ENCODE measurements around the gene SLC39A2. TPM values are rescaled to one million over a fixed set of nuclear protein-coding genes. Genes with fewer than 3 reads are reported as not detected.
"Not testable (repeated sequence)": the region's sequence is repeated elsewhere in the genome, so short reads cannot be mapped to it uniquely, and the experiment has no call there.

SLC39A2 gene
- total RNA-seq, 1 experiment from 2014 or later: 0.05 TPM

DNA sequence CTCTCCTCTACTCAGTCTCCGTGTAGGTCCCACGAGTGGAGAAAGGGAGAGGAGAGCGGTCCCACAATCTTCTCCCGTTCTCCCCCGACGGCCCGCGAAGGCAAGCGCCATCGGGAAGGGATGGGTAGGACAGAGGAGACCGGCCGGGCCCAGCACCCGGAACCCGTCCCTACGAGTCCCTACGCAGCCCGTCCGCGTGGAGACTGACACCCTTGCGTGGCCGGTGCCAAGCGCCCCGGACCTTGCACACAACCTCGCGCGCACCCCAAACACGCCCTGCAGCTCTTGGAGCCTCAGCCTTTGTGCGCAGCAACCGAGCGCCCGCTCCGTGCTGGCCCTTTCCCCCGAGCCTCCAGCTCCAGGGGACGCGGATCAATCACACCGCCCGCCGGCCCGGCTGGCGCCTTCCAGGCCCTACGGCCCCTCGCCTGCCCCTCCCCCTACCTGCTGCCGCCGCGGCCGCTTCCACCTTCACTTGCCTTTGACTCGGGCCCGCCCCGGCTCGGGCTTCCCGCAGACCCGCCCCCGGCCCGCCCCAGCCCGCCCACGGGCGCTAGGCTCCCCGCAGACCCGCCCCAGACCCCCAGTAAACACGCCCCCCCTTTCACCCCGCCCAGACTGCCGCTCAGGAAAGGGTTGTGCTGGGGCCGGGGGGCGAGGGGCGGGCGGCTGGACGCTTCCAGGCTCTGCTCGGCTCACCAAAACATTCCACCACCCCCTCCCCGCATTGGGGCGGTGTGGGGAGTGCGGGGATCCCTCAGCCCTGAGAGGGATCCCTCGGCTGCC is 25.7 kb downstream of the SLC39A2 start, which contains the start of gene NDRG2:
Gene NDRG2, minus strand, starts transcription at position 477 of the 786 bp plus-strand sequence. CDS start 1,746 bp downstream, outside the sequence.
- no peak for DNase-seq (ENCODE audit: low read depth)

GRCh38 chr14:21025371-21026273 is 26.5 kb downstream of the SLC39A2 start:
- DNase-seq (ENCODE audit: low read depth): no peak

DNA sequence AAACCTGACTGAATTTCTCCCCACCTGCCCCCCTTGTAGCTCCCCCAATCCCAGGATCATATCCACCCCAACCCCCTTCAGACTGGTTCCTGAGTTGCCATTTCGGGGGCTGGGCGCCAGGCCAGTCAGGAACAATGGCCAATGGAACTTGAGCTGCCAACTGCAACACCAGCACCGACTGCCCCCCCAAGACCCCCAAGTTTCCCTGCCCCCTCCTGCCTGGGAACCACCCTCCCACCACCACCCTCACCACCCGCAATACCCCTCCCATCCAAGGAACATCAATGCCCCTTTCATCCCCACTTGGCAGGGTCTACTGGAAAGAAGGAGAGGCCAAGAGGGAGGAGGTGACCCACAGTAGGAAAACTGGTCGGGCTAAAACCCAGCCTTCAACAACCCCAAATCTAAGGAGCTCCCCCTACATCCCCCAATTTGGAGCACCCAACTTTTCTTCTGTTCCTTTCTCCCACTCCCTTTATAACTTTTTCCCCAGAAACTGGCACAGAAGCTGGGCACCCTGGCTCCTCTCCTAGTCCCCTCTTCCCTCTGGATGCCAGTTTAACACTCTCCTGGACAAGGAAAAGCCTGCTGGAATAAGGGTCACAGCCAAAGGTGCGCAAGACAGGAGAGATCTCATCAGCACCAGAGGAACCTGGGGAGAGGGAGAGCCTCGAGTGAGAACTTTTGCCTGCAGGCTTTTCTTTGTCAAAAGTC is 27.3 kb downstream of the SLC39A2 start:
- no peak for DNase-seq (ENCODE audit: low read depth)

- DNase-seq (ENCODE audit: low read depth): no peak
Observed at GRCh38 chr14:21026988-21027315, 27.9 kb downstream of the SLC39A2 start.

DNA sequence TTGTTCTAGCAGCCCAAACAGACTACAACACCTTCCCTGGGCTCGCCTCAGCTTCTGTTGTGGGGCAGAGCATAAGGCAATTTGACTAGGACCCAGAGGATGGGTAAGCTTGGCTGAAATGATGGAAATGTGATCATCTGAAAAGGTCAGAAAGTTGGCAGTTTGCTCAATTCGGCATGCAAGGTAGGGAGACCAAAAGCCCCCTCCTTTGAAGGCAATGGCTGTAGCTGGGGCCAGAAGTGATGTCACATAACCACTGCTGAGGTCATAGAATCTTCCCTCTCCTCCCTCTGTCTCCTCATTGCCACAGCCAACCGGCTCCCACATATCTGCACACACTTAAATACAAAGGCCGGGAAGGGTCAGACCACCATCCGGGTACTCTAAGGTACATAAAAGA is 30.8 kb downstream of the SLC39A2 start, which contains the start of gene TPPP2:
Gene TPPP2, plus strand, starts transcription at position 301 of the 400 bp plus-strand sequence. CDS start 365 bp downstream, outside the sequence.
- DNase-seq (ENCODE audit: low read depth): no peak

GRCh38 chr14:21030531-21030930 is 31.4 kb downstream of the SLC39A2 start:
- no peak for DNase-seq (ENCODE audit: low read depth)

DNA sequence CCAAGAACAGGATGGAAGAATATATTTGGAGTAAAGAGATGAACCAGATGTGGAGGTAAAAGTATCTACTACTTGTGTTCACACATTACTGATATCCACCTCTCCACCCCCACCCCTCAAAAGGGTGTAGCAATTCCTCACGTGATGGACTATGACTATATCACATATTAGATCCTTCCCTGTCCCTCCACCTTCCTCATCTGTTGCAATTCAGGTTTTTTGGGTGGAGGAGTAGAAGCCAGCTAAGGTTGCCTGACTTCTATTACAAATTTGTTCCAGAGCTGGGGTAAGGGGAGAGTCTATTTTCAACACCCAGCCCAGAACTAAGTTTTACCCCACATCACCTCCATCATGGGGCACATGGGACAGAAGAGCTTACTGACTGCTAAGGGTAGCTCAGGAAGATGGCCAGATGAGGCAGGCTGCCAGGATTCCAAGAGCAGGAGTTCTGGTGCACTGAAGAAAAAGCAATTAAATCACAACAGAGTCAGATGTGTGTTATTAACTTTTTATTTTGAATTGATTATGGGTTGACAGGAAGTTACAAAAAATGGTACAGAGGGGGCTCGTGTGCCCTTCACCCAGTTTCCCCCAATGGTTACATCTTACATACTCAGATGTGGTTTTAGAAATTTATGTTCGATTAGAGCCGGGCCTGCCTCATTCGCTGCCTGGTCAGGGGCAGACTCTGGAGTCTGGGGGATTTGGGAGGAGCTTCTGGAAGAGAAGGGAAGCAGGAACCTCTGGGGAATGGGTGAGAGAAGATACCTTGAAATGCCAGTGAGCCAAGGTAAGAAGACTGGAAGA is 33.4 kb downstream of the SLC39A2 start:
- DNase-seq (ENCODE audit: low read depth): no peak

DNA sequence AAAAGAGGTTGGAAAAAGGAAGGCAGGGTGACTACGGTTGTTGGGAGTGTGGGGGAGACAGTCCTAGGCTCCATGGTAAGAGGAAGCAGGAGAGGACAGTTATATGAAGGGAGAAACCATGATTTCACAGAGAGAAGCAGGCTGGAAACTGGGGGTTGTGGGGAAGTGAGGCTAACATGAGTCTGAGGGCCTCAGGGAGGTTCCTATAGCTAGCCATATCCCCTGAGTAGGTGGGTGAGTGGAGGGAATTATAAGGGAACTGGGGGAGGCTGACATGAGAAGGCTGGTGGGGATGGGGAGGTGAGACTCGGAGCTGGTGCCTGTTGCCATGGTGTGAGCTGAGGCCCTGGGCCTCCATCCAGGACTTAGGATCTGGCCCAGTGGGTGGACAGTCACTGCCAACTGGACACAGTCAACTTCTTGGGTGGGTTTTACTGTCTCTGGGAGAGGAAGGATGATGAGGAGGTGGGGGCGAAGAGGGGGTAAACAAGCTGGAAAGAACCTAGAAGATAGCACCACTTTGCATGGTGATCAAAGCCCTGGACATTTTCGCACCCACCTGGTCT is 34.1 kb downstream of the SLC39A2 start:
- DNase-seq (ENCODE audit: low read depth): no peak

GRCh38 chr14:21034707-21035106 is 35.6 kb downstream of the SLC39A2 start, which contains the start of gene RNASE13:
TSS of gene RNASE13 (minus strand) at chr14:21034807. CDS start at chr14:21034288, 519 bp downstream.
- DNase-seq (ENCODE audit: low read depth): no peak

DNA sequence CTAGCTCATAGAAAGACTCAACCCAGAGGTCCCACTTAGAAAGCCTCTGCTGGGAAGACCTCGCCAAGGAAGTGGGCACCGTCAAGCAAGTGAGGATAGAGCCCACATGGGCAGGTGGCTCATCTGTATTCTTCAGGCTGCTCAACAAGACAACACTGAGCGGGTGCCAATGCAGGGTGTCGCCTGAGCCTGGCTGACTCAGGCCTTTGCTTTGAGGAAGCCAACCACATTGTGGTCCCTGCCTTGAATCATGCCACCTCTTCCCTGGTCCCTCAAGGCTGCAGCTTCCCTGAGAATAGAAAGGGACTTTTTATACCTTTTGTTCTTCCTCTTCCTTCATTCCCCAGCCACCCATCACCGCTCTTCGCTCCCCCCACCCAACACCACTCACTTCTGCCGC is 37.7 kb downstream of the SLC39A2 start:
- peak; percentile 50 for DNase-seq (ENCODE audit: low read depth)

DNA sequence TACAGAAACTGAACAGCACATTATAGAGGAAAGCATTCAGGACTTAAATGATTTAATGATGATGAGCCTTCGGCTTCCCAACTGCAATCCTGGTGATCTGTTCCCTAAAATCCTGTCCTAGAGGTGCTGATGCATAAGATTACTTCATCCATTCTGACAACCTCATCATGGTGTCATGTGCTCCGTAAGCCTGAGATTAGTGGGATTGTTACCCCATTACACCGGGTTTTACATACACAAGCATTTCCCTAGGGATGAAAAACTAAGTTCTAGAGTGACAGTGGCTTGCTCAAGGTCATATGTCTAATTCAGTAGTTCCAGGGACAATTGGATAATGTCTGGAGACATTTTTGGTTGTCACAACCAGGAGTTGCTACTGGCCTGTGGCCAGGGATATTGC is 38.1 kb downstream of the SLC39A2 start:
- no peak for DNase-seq (ENCODE audit: low read depth)

GRCh38 chr14:21038441-21039422 is 39.6 kb downstream of the SLC39A2 start:
- DNase-seq (ENCODE audit: low read depth): no peak

- peak; percentile 67 for DNase-seq (ENCODE audit: low read depth)
Observed at GRCh38 chr14:21039585-21040369, 40.7 kb downstream of the SLC39A2 start.

- DNase-seq (ENCODE audit: low read depth): no peak
Observed at GRCh38 chr14:21040370-21040925, 41.4 kb downstream of the SLC39A2 start.

- not testable (repeated sequence) for DNase-seq (ENCODE audit: low read depth)
Observed at GRCh38 chr14:21040941-21041340, 41.8 kb downstream of the SLC39A2 start.

DNA sequence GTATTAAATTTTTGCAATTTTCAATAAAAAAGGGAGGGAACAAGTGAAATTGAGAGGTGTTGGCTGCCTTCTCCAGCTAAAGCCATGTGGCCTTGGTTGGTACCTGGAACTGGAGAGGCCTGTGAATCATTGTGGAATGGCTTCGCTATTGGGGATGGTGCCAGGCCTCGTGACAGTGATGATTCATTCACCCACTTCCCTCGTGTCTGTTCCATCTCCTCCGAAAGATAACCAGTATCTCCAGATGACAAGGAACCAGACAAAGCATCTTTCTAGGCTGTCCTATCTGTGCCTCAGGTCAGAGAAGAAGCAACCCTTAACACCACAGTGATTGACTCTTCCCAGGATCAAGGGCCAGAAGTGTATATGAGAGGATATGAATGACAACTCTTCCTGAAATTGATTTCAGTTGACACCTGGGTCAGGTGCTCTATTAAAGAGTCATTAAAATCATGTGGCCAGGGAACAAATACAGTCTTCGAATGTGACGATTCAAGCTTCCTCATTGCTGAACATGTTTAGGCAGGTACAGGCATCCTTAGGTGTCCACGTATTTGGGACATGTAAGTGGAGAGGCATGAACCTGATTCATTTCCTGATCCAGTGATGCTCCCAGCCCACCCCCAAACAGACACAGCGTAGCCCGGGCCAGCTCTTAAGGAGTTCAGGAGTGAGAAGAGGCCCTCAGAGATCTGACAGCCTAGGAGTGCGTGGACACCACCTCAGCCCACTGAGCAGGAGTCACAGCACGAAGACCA is 42.8 kb downstream of the SLC39A2 start, which contains the start of gene RNASE7:
Gene RNASE7, plus strand, starts transcription at position 687 of the 758 bp plus-strand sequence. CDS start 631 bp downstream, outside the sequence.
- peak; percentile 74 for DNase-seq (ENCODE audit: low read depth)

DNA sequence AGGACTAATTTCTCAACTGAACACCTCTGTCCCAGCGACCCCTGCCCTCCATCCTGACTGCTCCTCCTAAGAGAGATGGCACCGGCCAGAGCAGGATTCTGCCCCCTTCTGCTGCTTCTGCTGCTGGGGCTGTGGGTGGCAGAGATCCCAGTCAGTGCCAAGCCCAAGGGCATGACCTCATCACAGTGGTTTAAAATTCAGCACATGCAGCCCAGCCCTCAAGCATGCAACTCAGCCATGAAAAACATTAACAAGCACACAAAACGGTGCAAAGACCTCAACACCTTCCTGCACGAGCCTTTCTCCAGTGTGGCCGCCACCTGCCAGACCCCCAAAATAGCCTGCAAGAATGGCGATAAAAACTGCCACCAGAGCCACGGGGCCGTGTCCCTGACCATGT is 43.8 kb downstream of the SLC39A2 start:
- DNase-seq (ENCODE audit: low read depth): no peak
